Activated gamma-delta T cell (primary cell): ENCODE measurements around the gene DLGAP4.

Experiments used
- DNase-seq: peaks from one replicate; lab custom pipeline; 2025; lab: John Stamatoyannopoulos, UW

The DLGAP4 gene

GRCh38 chr20:36320898-36321695 lies 15.0 kb downstream of the DLGAP4 start:
- no peak for DNase-seq

- no peak for DNase-seq
Observed at GRCh38 chr20:36322131-36322530, 16.0 kb downstream of the DLGAP4 start.

GRCh38 chr20:36330091-36330490 lies 24.0 kb downstream of the DLGAP4 start:
- DNase-seq = no peak

GRCh38 chr20:36331209-36331608 lies 25.1 kb downstream of the DLGAP4 start:
- no peak for DNase-seq

GRCh38 chr20:36333841-36334240 lies 27.7 kb downstream of the DLGAP4 start:
- DNase-seq = no peak

GRCh38 chr20:36334281-36335205 lies 28.4 kb downstream of the DLGAP4 start:
- DNase-seq = no peak

GRCh38 chr20:36335206-36335870 lies 29.2 kb downstream of the DLGAP4 start:
- DNase-seq = no peak

GRCh38 chr20:36336204-36336603 lies 30.1 kb downstream of the DLGAP4 start:
- DNase-seq = no peak

- DNase-seq = no peak
Observed at GRCh38 chr20:36336954-36337704, 31.0 kb downstream of the DLGAP4 start.

GRCh38 chr20:36337886-36338285 lies 31.7 kb downstream of the DLGAP4 start:
- DNase-seq = no peak

- no peak for DNase-seq
Observed at GRCh38 chr20:36339646-36340592, 33.8 kb downstream of the DLGAP4 start.

GRCh38 chr20:36340593-36340990 lies 34.5 kb downstream of the DLGAP4 start:
- no peak for DNase-seq

- no peak for DNase-seq
Observed at GRCh38 chr20:36341331-36342020, 35.3 kb downstream of the DLGAP4 start.

- no peak for DNase-seq
Observed at GRCh38 chr20:36342331-36343120, 36.4 kb downstream of the DLGAP4 start.

GRCh38 chr20:36343641-36344040 lies 37.5 kb downstream of the DLGAP4 start:
- DNase-seq = no peak

GRCh38 chr20:36344517-36345132 lies 38.5 kb downstream of the DLGAP4 start:
- no peak for DNase-seq

- DNase-seq = no peak
Observed at GRCh38 chr20:36346256-36346655, 40.1 kb downstream of the DLGAP4 start.

GRCh38 chr20:36349384-36350170 lies 43.4 kb downstream of the DLGAP4 start:
- no peak for DNase-seq
